ENCODE measurements around the gene EFNA3.

EFNA3 gene

GRCh38 chr1:155044365-155044764 lies 34.3 kb upstream of the EFNA3 start:
- TF ChIP-seq POLR2AphosphoS5 (IDR thresholded peaks at IDR 0.05; ENCODE audit: low read depth, low read length) (no peak), REST (IDR thresholded peaks at IDR 0.05; ENCODE audit: insufficient read depth in 1 of 2, low read depth in 2 of 2, low read length in 2 of 2) (no peak), TAF1 (IDR thresholded peaks at IDR 0.05; ENCODE audit: borderline replicate concordance, insufficient read depth, low read length) (no peak), FOXP2 (optimal IDR thresholded peaks at IDR 0.05; ENCODE audit: borderline replicate concordance, extremely low read depth, extremely low read length, insufficient read depth) (no peak), SIN3A (IDR thresholded peaks at IDR 0.05; ENCODE audit: borderline replicate concordance, insufficient read depth, low read length) (no peak)

- TF ChIP-seq TAF1 (IDR thresholded peaks at IDR 0.05; ENCODE audit: borderline replicate concordance, insufficient read depth, low read length), result no peak
- TF ChIP-seq POLR2AphosphoS5 (IDR thresholded peaks at IDR 0.05; ENCODE audit: low read depth, low read length), result no peak
- no peak for TF ChIP-seq FOXP2 (optimal IDR thresholded peaks at IDR 0.05; ENCODE audit: borderline replicate concordance, extremely low read depth, extremely low read length, insufficient read depth)
- no peak for TF ChIP-seq REST (IDR thresholded peaks at IDR 0.05; ENCODE audit: insufficient read depth in 1 of 2, low read depth in 2 of 2, low read length in 2 of 2)
- TF ChIP-seq SIN3A (IDR thresholded peaks at IDR 0.05; ENCODE audit: borderline replicate concordance, insufficient read depth, low read length), result no peak
Observed at GRCh38 chr1:155044812-155045657, 33.6 kb upstream of the EFNA3 start.

GRCh38 chr1:155048449-155049334 lies 29.9 kb upstream of the EFNA3 start:
- TF ChIP-seq TAF1 (IDR thresholded peaks at IDR 0.05; ENCODE audit: borderline replicate concordance, insufficient read depth, low read length) (no peak), REST (IDR thresholded peaks at IDR 0.05; ENCODE audit: insufficient read depth in 1 of 2, low read depth in 2 of 2, low read length in 2 of 2) (no peak), FOXP2 (optimal IDR thresholded peaks at IDR 0.05; ENCODE audit: borderline replicate concordance, extremely low read depth, extremely low read length, insufficient read depth) (no peak), SIN3A (IDR thresholded peaks at IDR 0.05; ENCODE audit: borderline replicate concordance, insufficient read depth, low read length) (no peak), POLR2AphosphoS5 (IDR thresholded peaks at IDR 0.05; ENCODE audit: low read depth, low read length) (no peak)

- TF ChIP-seq FOXP2 (optimal IDR thresholded peaks at IDR 0.05; ENCODE audit: borderline replicate concordance, extremely low read depth, extremely low read length, insufficient read depth) (no peak), REST (IDR thresholded peaks at IDR 0.05; ENCODE audit: insufficient read depth in 1 of 2, low read depth in 2 of 2, low read length in 2 of 2) (0 out of 4 replicates have a peak, but pooled peaks of 1 of the 2 experiments have one; percentile 57)
Observed at GRCh38 chr1:155049651-155050559, 28.7 kb upstream of the EFNA3 start.

Measured in PFSK-1 (cell line).